Measurements from ENCODE around the gene GNA12. TPM values are rescaled to one million over a fixed set of nuclear protein-coding genes. Genes with fewer than 3 reads are reported as not detected.

Gene GNA12
- total and polyA plus RNA-seq, 4 donors, result 3.7 to 19.0 (median 11.3) TPM

DNA sequence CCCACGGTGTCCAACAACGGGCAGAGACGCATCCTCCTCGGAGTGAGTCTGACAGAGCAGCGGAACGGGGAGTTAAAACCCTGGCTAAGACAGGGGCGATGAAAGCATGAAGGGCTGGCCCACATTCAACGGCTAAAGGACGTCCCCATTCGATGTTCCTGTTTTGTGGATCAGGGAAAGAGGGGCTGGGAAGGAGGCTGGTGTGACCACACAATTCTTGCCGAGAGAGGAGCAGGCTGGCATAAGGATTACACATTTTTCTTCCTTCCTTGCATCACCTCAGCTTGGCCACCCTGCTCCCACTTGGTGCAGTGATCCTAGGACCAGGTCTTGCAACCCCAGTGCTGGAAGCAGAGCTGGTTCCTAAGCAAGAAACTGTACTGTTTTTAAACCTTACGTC, 67.7 kb downstream of the GNA12 start (continued):
- TF ChIP-seq FOXA2 (IDR thresholded peaks at IDR 0.05), result no peak
- TF ChIP-seq RAD21 (IDR thresholded peaks at IDR 0.05), result no peak

DNA sequence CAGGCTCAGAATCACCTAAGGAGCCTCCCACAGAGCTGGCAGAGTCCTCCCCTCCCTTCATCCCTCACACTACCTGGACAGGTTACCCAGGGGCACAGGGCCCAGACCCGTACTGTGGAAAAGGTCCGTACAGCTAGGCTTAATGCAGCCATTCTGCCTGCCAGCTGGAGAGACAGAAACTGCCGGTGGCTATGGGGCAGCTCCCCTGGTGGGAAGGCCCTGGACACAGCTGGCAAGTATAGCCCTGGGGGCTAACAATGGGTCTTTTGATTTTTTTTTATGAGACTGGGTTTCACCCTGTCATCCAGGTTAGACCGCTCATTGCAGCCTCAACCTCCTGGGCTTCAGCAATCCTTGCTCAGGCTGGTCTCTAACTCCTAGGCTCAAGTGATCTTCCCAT, 68.3 kb downstream of the GNA12 start:
- H3K9ac ChIP-seq (ENCODE audit: low read depth in 1 of 2, low read length in 2 of 2), result no peak overlapping the region
- no peaks in the 10 kb centered on the region for H3K27me3 ChIP-seq (ENCODE audit: control insufficient read depth in 4 of 4, insufficient read depth in 4 of 4, low read length in 3 of 4)
- H3K4me1 ChIP-seq (ENCODE audit: control insufficient read depth in 4 of 4, insufficient read depth in 4 of 4, low read length in 3 of 4), result no peaks in the 10 kb centered on the region
- H3K9me3 ChIP-seq (ENCODE audit: control insufficient read depth in 4 of 4, low read length in 3 of 4), result no peaks in the 10 kb centered on the region
- TF ChIP-seq RXRA (IDR thresholded peaks at IDR 0.05), result no peak
- TF ChIP-seq HNF4G (IDR thresholded peaks at IDR 0.05), result no peak
- TF ChIP-seq, protein P1, sequence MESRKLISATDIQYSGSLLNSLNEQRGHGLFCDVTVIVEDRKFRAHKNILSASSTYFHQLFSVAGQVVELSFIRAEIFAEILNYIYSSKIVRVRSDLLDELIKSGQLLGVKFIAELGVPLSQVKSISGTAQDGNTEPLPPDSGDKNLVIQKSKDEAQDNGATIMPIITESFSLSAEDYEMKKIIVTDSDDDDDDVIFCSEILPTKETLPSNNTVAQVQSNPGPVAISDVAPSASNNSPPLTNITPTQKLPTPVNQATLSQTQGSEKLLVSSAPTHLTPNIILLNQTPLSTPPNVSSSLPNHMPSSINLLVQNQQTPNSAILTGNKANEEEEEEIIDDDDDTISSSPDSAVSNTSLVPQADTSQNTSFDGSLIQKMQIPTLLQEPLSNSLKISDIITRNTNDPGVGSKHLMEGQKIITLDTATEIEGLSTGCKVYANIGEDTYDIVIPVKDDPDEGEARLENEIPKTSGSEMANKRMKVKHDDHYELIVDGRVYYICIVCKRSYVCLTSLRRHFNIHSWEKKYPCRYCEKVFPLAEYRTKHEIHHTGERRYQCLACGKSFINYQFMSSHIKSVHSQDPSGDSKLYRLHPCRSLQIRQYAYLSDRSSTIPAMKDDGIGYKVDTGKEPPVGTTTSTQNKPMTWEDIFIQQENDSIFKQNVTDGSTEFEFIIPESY (IDR thresholded peaks at IDR 0.05), result no peak
- no peak for TF ChIP-seq EGR1 (IDR thresholded peaks at IDR 0.05; ENCODE audit: low read depth in 2 of 2)
- no peak for TF ChIP-seq YY1 (IDR thresholded peaks at IDR 0.05)
- TF ChIP-seq JUND (IDR thresholded peaks at IDR 0.05), result no peak
- no peak for TF ChIP-seq FOXA2 (IDR thresholded peaks at IDR 0.05)
- no peak for TF ChIP-seq NR2F2 (IDR thresholded peaks at IDR 0.05)
- TF ChIP-seq, protein P2, sequence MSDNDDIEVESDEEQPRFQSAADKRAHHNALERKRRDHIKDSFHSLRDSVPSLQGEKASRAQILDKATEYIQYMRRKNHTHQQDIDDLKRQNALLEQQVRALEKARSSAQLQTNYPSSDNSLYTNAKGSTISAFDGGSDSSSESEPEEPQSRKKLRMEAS (IDR thresholded peaks at IDR 0.05), result no peak
- TF ChIP-seq SP1 (IDR thresholded peaks at IDR 0.05), result no peak
- TF ChIP-seq, protein P3, sequence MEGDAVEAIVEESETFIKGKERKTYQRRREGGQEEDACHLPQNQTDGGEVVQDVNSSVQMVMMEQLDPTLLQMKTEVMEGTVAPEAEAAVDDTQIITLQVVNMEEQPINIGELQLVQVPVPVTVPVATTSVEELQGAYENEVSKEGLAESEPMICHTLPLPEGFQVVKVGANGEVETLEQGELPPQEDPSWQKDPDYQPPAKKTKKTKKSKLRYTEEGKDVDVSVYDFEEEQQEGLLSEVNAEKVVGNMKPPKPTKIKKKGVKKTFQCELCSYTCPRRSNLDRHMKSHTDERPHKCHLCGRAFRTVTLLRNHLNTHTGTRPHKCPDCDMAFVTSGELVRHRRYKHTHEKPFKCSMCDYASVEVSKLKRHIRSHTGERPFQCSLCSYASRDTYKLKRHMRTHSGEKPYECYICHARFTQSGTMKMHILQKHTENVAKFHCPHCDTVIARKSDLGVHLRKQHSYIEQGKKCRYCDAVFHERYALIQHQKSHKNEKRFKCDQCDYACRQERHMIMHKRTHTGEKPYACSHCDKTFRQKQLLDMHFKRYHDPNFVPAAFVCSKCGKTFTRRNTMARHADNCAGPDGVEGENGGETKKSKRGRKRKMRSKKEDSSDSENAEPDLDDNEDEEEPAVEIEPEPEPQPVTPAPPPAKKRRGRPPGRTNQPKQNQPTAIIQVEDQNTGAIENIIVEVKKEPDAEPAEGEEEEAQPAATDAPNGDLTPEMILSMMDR (IDR thresholded peaks at IDR 0.05; ENCODE audit: low read depth, low read length, missing input control), result no peak
- peaks cover 0 to 3% (median 0%) of the 10 kb centered on the region in 4 donors for H3K36me3 ChIP-seq (ENCODE audit: control insufficient read depth in 4 of 4, insufficient read depth in 3 of 4, low read depth in 1 of 4, low read length in 3 of 4)
- no peak for DNase-seq (ENCODE audit: low spot score)
- H3K4me3 ChIP-seq (ENCODE audit: low read depth in 1 of 3, low read length in 3 of 3), result no peak overlapping the region
- H3K27ac ChIP-seq (ENCODE audit: low read depth in 1 of 2, low read length in 2 of 2), result no peak overlapping the region
- 97% methylated on average over 4 of the region's 4 CpGs for WGBS

DNA sequence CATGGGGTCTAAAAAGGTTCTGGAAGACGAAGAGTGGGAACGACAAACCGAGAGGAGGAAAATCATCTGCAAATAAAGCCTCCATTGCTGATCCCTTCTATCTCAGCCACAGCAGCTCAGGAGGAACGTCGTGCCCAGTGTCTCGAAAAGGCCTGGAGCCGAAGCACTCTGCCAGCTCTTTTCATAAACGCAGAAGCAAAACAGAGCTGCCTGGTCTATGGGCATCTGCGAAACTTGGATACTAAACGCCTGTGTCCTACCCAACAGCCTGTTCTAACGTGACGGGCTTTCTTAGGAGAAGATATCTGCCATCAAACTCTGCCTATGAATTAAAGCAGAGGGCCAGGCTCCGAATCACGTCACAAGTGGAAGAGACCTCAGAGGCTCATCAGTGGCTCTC, 68.7 kb downstream of the GNA12 start:
- Histone ChIP-seq H3K36me3 (ENCODE audit: control insufficient read depth in 4 of 4, insufficient read depth in 3 of 4, low read depth in 1 of 4, low read length in 3 of 4) (peaks cover 0 to 3% (median 0%) of the 10 kb centered on the region in 4 donors), H3K9me3 (ENCODE audit: control insufficient read depth in 4 of 4, low read length in 3 of 4) (no peaks in the 10 kb centered on the region), H3K9ac (ENCODE audit: low read depth in 1 of 2, low read length in 2 of 2) (no peak overlapping the region), H3K4me1 (ENCODE audit: control insufficient read depth in 4 of 4, insufficient read depth in 4 of 4, low read length in 3 of 4) (no peaks in the 10 kb centered on the region), H3K4me3 (ENCODE audit: low read depth in 1 of 3, low read length in 3 of 3) (no peak overlapping the region), H3K27ac (ENCODE audit: low read depth in 1 of 2, low read length in 2 of 2) (no peak overlapping the region), H3K27me3 (ENCODE audit: control insufficient read depth in 4 of 4, insufficient read depth in 4 of 4, low read length in 3 of 4) (no peaks in the 10 kb centered on the region)
- no peak for DNase-seq (ENCODE audit: low spot score)
- TF ChIP-seq, protein P4, sequence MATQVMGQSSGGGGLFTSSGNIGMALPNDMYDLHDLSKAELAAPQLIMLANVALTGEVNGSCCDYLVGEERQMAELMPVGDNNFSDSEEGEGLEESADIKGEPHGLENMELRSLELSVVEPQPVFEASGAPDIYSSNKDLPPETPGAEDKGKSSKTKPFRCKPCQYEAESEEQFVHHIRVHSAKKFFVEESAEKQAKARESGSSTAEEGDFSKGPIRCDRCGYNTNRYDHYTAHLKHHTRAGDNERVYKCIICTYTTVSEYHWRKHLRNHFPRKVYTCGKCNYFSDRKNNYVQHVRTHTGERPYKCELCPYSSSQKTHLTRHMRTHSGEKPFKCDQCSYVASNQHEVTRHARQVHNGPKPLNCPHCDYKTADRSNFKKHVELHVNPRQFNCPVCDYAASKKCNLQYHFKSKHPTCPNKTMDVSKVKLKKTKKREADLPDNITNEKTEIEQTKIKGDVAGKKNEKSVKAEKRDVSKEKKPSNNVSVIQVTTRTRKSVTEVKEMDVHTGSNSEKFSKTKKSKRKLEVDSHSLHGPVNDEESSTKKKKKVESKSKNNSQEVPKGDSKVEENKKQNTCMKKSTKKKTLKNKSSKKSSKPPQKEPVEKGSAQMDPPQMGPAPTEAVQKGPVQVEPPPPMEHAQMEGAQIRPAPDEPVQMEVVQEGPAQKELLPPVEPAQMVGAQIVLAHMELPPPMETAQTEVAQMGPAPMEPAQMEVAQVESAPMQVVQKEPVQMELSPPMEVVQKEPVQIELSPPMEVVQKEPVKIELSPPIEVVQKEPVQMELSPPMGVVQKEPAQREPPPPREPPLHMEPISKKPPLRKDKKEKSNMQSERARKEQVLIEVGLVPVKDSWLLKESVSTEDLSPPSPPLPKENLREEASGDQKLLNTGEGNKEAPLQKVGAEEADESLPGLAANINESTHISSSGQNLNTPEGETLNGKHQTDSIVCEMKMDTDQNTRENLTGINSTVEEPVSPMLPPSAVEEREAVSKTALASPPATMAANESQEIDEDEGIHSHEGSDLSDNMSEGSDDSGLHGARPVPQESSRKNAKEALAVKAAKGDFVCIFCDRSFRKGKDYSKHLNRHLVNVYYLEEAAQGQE (IDR thresholded peaks at IDR 0.05), result no peak
- TF ChIP-seq HNF4A (conservative IDR thresholded peaks at IDR 0.05) (no peak), RXRA (IDR thresholded peaks at IDR 0.05) (no peak), EGR1 (IDR thresholded peaks at IDR 0.05; ENCODE audit: low read depth in 2 of 2) (no peak), RAD21 (IDR thresholded peaks at IDR 0.05) (no peak), HNF4G (IDR thresholded peaks at IDR 0.05) (no peak)
- TF ChIP-seq, protein P3 (IDR thresholded peaks at IDR 0.05; ENCODE audit: low read depth, low read length, missing input control), result no peak
- WGBS, result 94% methylated on average over 14 of the region's 14 CpGs

Data from liver (tissue), 9 donors.